ENCODE measurements around the gene ODAD3.

GRCh38 chr19:11418549-11419506 lies 16.1 kb downstream of the ODAD3 start, which contains the start of gene RGL3:
- TF ChIP-seq CTCF (conservative IDR thresholded peaks at IDR 0.05) (no peak; the same call in 1 of the 2 replicates), EZH2 (IDR thresholded peaks at IDR 0.05; ENCODE audit: low read depth) (no peak)
